ENCODE data around the gene C2CD4D. TPM values are rescaled to one million over a fixed set of nuclear protein-coding genes. Genes with fewer than 3 reads are reported as not detected.

The C2CD4D gene
- total RNA-seq, 1 donor from 2014 or later, result 0.65 TPM

DNA sequence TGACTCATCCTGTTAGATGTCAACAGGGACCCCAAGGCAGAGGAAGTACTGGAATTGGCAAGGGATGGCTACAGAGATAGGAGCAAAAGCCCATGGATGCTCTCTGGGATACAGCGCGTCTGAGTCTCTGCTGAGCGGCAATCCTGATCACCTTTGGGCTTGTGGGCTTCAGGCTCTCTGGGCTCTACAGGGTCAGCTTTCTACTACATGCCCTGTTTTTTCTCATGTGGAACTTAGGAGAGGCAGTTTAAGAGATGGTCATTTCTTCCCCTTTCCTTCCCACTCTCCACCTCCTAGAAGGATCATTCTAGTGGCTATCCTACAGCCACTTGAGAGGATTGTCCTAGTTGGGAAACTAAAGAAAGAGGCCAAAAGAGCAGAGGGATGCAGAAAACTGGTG is 35.7 kb downstream of the C2CD4D start:
- peaks cover 2% of the 10 kb centered on the region for H3K4me1 Mint-ChIP-seq
- H3K9me3 Mint-ChIP-seq, result no peaks in the 10 kb centered on the region
- peaks cover 58% of the 10 kb centered on the region for H3K27me3 Mint-ChIP-seq (ENCODE audit: low read depth)
- H3K36me3 Mint-ChIP-seq, result no peaks in the 10 kb centered on the region
- TF ChIP-seq, protein P1, sequence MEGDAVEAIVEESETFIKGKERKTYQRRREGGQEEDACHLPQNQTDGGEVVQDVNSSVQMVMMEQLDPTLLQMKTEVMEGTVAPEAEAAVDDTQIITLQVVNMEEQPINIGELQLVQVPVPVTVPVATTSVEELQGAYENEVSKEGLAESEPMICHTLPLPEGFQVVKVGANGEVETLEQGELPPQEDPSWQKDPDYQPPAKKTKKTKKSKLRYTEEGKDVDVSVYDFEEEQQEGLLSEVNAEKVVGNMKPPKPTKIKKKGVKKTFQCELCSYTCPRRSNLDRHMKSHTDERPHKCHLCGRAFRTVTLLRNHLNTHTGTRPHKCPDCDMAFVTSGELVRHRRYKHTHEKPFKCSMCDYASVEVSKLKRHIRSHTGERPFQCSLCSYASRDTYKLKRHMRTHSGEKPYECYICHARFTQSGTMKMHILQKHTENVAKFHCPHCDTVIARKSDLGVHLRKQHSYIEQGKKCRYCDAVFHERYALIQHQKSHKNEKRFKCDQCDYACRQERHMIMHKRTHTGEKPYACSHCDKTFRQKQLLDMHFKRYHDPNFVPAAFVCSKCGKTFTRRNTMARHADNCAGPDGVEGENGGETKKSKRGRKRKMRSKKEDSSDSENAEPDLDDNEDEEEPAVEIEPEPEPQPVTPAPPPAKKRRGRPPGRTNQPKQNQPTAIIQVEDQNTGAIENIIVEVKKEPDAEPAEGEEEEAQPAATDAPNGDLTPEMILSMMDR (IDR thresholded peaks at IDR 0.05; ENCODE audit: unreplicated experiment), result no peak
- no peak overlapping the region for H3K27ac Mint-ChIP-seq
- no peak for DNase-seq (ENCODE audit: low spot score in 2 of 2, unreplicated experiment in 2 of 2)
- H3K4me3 Mint-ChIP-seq, result no peak overlapping the region

DNA sequence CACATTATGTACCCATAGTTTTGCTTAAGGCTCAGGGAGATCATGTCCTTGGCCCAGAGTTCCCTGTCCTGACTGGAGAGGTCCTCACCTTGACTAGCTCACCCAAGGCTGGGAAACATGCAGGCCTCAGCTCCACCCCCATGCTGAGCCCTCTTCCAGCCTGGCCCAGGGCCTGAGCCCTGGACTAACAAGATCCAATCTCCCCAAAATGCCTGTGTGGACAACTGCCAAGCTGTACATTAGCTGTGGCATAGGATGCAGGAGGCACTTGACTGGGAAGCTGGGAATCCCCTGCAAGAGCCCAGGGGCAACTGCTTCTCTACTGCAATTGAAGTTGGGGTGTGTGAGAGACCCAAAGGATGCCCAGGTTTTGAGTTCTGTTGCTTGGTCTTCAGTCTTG is 36.5 kb downstream of the C2CD4D start:
- H3K27me3 Mint-ChIP-seq (ENCODE audit: low read depth), result peaks cover 63% of the 10 kb centered on the region
- DNase-seq (ENCODE audit: low spot score in 2 of 2, unreplicated experiment in 2 of 2), result no peak

DNA sequence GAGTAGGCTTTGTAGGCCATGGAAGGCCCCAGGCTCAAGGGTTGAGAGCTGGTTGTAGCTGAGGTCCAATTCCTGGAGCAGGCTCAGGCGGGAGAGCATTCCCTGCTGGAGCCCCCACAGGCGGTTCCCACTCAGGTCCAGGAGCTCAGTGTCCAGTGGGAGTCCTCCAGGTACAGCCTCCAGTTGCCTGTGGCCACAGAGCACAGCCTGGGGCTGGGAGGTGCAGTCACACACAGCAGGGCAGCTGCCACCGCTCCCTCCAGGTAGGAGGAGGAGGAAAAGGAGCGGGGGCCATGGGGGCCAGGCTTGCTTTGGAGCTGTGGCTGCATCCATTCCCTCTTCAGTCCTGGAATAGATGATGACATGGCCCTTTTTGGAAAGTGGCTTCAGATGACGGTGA is 37.2 kb downstream of the C2CD4D start:
- H3K9me3 Mint-ChIP-seq, result no peaks in the 10 kb centered on the region
- no peak overlapping the region for H3K4me3 Mint-ChIP-seq
- TF ChIP-seq, protein P1 (IDR thresholded peaks at IDR 0.05; ENCODE audit: unreplicated experiment), result no peak
- peaks cover 2% of the 10 kb centered on the region for H3K4me1 Mint-ChIP-seq
- no peak for DNase-seq (ENCODE audit: low spot score in 2 of 2, unreplicated experiment in 2 of 2)
- no peaks in the 10 kb centered on the region for H3K36me3 Mint-ChIP-seq
- no peak overlapping the region for H3K27ac Mint-ChIP-seq
- H3K27me3 Mint-ChIP-seq (ENCODE audit: low read depth), result peaks cover 58% of the 10 kb centered on the region

More for the DNA sequence above, 36.5 kb downstream of the C2CD4D start:
- Mint-ChIP-seq H3K36me3 (no peaks in the 10 kb centered on the region), H3K9me3 (no peaks in the 10 kb centered on the region), H3K4me1 (peaks cover 2% of the 10 kb centered on the region), H3K27ac (no peak overlapping the region), H3K4me3 (no peak overlapping the region)
- TF ChIP-seq, protein P1 (IDR thresholded peaks at IDR 0.05; ENCODE audit: unreplicated experiment), result no peak

DNA sequence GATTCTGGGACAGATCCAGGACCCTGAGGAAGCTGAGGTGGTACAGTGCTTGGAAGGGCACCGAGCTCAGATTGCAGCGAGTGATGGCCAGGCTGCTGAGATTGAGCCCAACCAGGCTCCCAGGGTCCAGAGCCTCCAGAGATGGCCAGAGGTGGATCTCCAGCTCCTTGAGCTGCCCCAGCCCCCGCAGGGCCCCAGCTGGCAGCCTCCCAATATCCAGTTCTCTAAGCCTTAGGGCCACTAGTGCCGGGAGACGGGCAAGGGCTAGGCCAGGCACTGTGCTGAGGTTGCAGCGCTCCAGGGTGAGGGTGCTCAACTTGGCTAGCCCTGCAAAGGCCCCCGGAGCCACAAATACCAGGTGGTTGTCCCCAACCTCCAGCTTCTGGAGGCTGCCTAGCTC is 37.8 kb downstream of the C2CD4D start:
- TF ChIP-seq, protein P1 (IDR thresholded peaks at IDR 0.05; ENCODE audit: unreplicated experiment), result no peak
- Mint-ChIP-seq H3K36me3 (no peaks in the 10 kb centered on the region), H3K27me3 (ENCODE audit: low read depth) (peaks cover 58% of the 10 kb centered on the region), H3K9me3 (no peaks in the 10 kb centered on the region), H3K27ac (no peak overlapping the region), H3K4me3 (no peak overlapping the region), H3K4me1 (peaks cover 2% of the 10 kb centered on the region)
- no peak for DNase-seq (ENCODE audit: low spot score in 2 of 2, unreplicated experiment in 2 of 2)

DNA sequence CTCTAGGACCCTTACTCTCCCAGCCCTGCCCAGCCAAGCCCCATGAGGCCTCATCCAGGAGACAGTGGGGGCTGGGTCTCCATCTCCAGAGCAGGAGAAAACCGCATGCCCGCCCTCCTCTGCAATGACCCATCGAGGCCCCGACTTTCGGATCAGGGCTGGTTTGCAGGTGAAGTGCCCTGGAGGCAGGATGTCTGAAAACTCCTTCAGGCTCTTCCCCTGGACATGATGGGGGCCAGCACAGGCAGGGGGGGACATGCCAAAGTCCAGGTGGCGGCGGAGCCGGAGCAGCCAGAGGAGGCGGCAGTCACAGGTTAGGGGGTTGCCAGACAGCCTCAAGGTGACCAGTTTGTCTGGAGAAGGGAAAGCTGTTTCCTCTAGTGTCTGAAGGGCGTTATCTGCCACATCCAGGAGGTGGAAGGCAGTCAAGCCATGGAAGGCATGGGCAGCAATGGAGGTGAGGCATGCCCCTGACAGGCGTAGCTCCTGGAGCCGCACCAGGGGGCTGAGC is 38.3 kb downstream of the C2CD4D start:
- peaks cover 2% of the 10 kb centered on the region for H3K4me1 Mint-ChIP-seq
- no peaks in the 10 kb centered on the region for H3K9me3 Mint-ChIP-seq
- TF ChIP-seq, protein P1 (IDR thresholded peaks at IDR 0.05; ENCODE audit: unreplicated experiment), result no peak
- no peak overlapping the region for H3K27ac Mint-ChIP-seq
- H3K27me3 Mint-ChIP-seq (ENCODE audit: low read depth), result peaks cover 59% of the 10 kb centered on the region
- H3K36me3 Mint-ChIP-seq, result no peaks in the 10 kb centered on the region
- DNase-seq (ENCODE audit: low spot score in 2 of 2, unreplicated experiment in 2 of 2), result no peak
- H3K4me3 Mint-ChIP-seq, result no peak overlapping the region

DNA sequence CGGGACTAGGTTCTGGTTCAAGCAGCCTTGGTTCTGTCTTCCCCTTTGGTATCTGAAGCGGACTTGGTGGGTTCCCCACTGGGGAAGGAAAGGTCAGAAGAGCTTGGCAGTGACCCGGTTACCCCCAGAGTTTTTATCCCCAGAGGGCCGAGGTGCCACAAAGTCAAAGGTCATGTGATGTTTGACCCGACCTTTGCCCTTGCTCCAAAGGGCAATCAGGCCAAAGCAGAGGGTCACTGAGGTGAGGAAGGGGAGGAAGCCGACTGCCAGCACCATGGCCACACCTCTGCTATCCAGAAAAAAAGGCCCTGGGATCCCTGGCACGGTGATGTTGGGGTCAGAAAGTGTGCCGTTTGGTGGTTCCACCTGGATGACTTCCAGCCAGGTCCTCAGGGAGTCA is 38.8 kb downstream of the C2CD4D start:
- peaks cover 2% of the 10 kb centered on the region for H3K4me1 Mint-ChIP-seq
- H3K4me3 Mint-ChIP-seq, result no peak overlapping the region
- H3K36me3 Mint-ChIP-seq, result no peaks in the 10 kb centered on the region
- no peak for DNase-seq (ENCODE audit: low spot score in 2 of 2, unreplicated experiment in 2 of 2)
- TF ChIP-seq, protein P1 (IDR thresholded peaks at IDR 0.05; ENCODE audit: unreplicated experiment), result no peak
- no peak overlapping the region for H3K27ac Mint-ChIP-seq
- H3K27me3 Mint-ChIP-seq (ENCODE audit: low read depth), result peaks cover 60% of the 10 kb centered on the region
- no peaks in the 10 kb centered on the region for H3K9me3 Mint-ChIP-seq

Data from mesothelial cell of epicardium (in vitro differentiated cells).